Peyer's patch (tissue), 4 donors: ENCODE data around the gene TRIM37.

ENCODE experiments used
- POLR2A ChIP-seq, 2 donors: fragments of 450-650 bp; IDR thresholded peaks; one replicate each; pipeline ENCODE4 v1.5.1; 2017; ENCODE audit warnings: antibody characterized with exemption in 2 of 2, mild to moderate bottlenecking in 2 of 2, moderate library complexity in 2 of 2
- TF ChIP-seq, protein P1 (sequence below), 6 experiments: fragments of 450-650 bp in 4 of 6; fragments of 200-600 bp in 2 of 6; sonication (generic) in 1 of 6; IDR thresholded peaks; one replicate each; pipeline ENCODE4 v1.5.1; 2017 to 2019; ENCODE audit warnings: antibody characterized with exemption in 6 of 6, mild to moderate bottlenecking in 3 of 6, moderate library complexity in 1 of 6

DNA sequence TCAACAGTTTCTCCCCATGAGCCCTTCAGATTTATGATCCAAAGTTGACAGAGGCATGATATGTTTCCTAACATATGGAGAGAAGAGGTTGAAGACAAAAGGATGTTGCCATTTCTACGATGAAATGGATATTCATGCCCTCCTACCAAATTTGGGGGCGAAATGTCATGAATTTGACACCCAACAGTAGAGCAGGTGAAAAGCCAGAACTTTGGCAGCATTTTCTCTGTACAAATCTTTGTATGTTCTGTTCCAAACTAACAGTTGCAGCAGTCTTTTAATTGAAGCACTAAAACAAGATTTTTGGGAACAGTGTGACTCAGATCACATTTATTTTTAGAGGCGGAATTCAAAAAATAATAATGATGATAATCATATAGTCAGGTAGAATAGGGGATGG lies 130.1 kb downstream of the TRIM37 start:
- TF ChIP-seq, protein P1, sequence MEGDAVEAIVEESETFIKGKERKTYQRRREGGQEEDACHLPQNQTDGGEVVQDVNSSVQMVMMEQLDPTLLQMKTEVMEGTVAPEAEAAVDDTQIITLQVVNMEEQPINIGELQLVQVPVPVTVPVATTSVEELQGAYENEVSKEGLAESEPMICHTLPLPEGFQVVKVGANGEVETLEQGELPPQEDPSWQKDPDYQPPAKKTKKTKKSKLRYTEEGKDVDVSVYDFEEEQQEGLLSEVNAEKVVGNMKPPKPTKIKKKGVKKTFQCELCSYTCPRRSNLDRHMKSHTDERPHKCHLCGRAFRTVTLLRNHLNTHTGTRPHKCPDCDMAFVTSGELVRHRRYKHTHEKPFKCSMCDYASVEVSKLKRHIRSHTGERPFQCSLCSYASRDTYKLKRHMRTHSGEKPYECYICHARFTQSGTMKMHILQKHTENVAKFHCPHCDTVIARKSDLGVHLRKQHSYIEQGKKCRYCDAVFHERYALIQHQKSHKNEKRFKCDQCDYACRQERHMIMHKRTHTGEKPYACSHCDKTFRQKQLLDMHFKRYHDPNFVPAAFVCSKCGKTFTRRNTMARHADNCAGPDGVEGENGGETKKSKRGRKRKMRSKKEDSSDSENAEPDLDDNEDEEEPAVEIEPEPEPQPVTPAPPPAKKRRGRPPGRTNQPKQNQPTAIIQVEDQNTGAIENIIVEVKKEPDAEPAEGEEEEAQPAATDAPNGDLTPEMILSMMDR (IDR thresholded peaks at IDR 0.05): no peak
- TF ChIP-seq POLR2A (IDR thresholded peaks at IDR 0.05): no peak
